Stimulated activated CD8-positive, alpha-beta memory T cell treated with anti-CD3 and anti-CD28 coated beads, Interleukin-15, amount 100 ng/mL, for 1 hour (primary cell): Measurements from ENCODE around the gene POU2F3.

Experiments used
- DNase-seq: peaks from one replicate; pipeline ENCODE4 v3.0.0-alpha.2; 2020; ENCODE audit warnings: low read depth

The POU2F3 gene

GRCh38 chr11:120226714-120227113, 13.2 kb upstream of the POU2F3 start:
- DNase-seq = no peak

GRCh38 chr11:120227228-120227852, 12.6 kb upstream of the POU2F3 start:
- no peak for DNase-seq

GRCh38 chr11:120228794-120229384, 11.1 kb upstream of the POU2F3 start:
- no peak for DNase-seq

- DNase-seq = no peak
Observed at GRCh38 chr11:120229451-120230424, 10.2 kb upstream of the POU2F3 start.

GRCh38 chr11:120230433-120231071, 9.4 kb upstream of the POU2F3 start:
- DNase-seq = no peak

- no peak for DNase-seq
Observed at GRCh38 chr11:120231963-120232362, 8.0 kb upstream of the POU2F3 start.

- DNase-seq = no peak
Observed at GRCh38 chr11:120233207-120233803, 6.6 kb upstream of the POU2F3 start.

- DNase-seq = peak; percentile 25
Observed at GRCh38 chr11:120235024-120235628, 4.8 kb upstream of the POU2F3 start.

GRCh38 chr11:120236169-120237107, 3.5 kb upstream of the POU2F3 start:
- no peak for DNase-seq

GRCh38 chr11:120238968-120239620, 846 bp upstream of the POU2F3 start:
- no peak for DNase-seq

DNA sequence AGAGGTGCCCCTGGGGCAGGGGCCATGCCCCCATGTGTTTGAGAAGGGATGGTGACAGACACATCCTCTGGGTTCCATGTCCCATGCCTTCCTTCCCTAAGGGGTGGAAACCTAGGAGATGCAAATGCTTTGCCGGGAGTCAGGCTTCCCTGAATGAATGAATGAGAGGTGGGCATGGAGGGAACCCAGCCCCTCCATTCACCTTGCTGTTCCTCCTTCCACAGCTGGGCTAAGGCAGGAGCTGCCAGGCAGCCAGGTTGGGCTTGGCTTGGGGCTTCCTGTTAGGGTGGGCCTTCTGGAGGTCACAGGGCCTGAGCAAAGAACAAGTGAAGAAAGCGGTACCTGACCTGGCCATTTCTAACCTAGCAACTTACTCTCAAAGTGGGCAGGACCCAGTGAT, 926 bp downstream of the POU2F3 start:
- DNase-seq = no peak

- DNase-seq = no peak
Observed at GRCh38 chr11:120241277-120241676, 1.3 kb downstream of the POU2F3 start.

GRCh38 chr11:120243221-120243620, 3.3 kb downstream of the POU2F3 start:
- DNase-seq = no peak

- DNase-seq = no peak
Observed at GRCh38 chr11:120244476-120245365, 4.8 kb downstream of the POU2F3 start.

- no peak for DNase-seq
Observed at GRCh38 chr11:120245434-120245833, 5.5 kb downstream of the POU2F3 start.

- no peak for DNase-seq
Observed at GRCh38 chr11:120248551-120249278, 8.8 kb downstream of the POU2F3 start.

- DNase-seq = no peak
Observed at GRCh38 chr11:120249279-120250262, 9.6 kb downstream of the POU2F3 start.
